BLaER1 (cell line): ENCODE results near the gene TGFBR3.

Source experiments
- H3K27ac ChIP-seq: shearing (Covaris generic); formaldehyde crosslinking; 2 replicates; pipeline ENCODE4 v1.8.1; 2022
- H3K27me3 ChIP-seq: shearing (Covaris generic); formaldehyde crosslinking; 2 replicates; pipeline ENCODE4 v1.8.1; 2022
- H3K36me3 ChIP-seq: shearing (Covaris generic); formaldehyde crosslinking; 2 replicates; pipeline ENCODE4 v1.8.1; 2022
- H3K4me1 ChIP-seq: shearing (Covaris generic); formaldehyde crosslinking; 2 replicates; pipeline ENCODE4 v1.8.1; 2022
- H3K4me2 ChIP-seq: shearing (Covaris generic); formaldehyde crosslinking; 2 replicates; pipeline ENCODE4 v1.8.1; 2022
- H3K4me3 ChIP-seq: shearing (Covaris generic); formaldehyde crosslinking; 2 replicates; pipeline ENCODE4 v1.8.1; 2022
- H3K9ac ChIP-seq: shearing (Covaris generic); formaldehyde crosslinking; 2 replicates; pipeline ENCODE4 v1.8.1; 2022
- H3K9me3 ChIP-seq: shearing (Covaris generic); formaldehyde crosslinking; 2 replicates; pipeline ENCODE4 v1.8.1; 2022
- H4K20me1 ChIP-seq: shearing (Covaris generic); formaldehyde crosslinking; 2 replicates; pipeline ENCODE4 v1.8.1; 2022
- Cebpa-rat ChIP-seq: shearing (Covaris generic); IDR thresholded peaks from 2 replicates; pipeline ENCODE4 v1.8.1; 2022

TGFBR3 gene

DNA sequence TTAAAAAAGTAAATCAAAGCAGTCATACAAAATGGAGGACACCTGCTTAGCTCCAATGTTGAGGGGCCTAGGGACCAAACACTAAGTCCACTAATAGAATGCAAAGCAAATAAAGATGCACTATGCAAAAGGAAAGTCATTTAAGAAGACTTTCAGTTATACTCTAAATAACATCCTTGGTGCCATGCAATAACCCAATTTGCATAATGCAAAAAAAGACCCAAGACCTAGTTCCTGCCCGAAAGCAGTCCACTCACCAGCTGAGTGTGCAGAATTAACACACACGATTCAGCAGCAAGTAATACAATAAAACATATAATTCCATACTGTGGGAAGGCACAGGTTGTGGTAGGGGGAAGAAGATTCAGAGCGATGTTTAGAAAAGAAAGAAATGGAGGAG lies 101.8 kb downstream of the TGFBR3 start:
- H3K4me1 ChIP-seq, result peaks cover 20% of the 10 kb centered on the region
- no peak overlapping the region for H3K4me2 ChIP-seq
- no peak overlapping the region for H3K4me3 ChIP-seq
- no peak overlapping the region for H3K27ac ChIP-seq
- H3K27me3 ChIP-seq, result no peaks in the 10 kb centered on the region
- H3K9ac ChIP-seq, result no peak overlapping the region
- H4K20me1 ChIP-seq, result no peaks in the 10 kb centered on the region
- peaks cover 5% of the 10 kb centered on the region; the same call in 1 of the 2 replicates for H3K9me3 ChIP-seq
- no peaks in the 10 kb centered on the region; the same call in 1 of the 2 replicates for H3K36me3 ChIP-seq
- no peak for TF ChIP-seq Cebpa-rat

DNA sequence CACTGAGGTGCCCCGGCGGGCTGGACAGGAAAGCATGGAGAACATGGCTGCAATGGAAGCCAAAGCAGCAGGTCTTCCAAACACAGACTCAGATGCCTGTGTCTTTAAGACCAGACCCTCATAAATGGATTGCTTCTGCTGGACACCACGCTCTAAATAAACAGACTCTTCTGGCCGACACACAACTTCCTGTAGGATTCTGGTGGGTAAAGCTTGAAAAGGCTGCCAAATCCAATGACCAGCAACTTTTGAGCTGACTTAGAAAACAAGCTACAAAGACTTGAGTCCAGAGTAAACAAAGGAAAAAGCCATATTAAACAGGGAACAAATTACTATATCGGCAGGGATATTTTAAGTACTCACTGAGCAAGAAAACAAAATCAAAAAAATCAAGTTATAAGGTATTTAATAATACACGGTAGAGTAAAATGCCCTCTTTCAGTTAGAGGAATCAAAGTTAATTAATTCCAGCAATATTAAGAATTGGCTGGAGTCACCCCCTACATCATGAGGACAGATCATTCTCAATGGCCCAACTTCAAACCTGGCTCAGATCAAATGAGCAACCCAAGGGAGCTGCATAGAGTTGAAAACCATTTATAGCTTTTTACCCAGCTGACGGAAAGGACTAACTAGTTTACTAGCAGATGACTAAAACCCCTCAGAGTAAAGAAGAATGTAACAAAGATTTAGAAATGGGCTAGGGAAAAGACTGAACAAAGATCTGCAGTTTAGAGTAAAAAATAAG lies 102.4 kb downstream of the TGFBR3 start:
- Histone ChIP-seq H3K36me3 (no peaks in the 10 kb centered on the region; the same call in 1 of the 2 replicates), H3K9ac (no peak overlapping the region), H3K4me3 (no peak overlapping the region), H3K4me1 (peaks cover 14% of the 10 kb centered on the region), H3K9me3 (peaks cover 5% of the 10 kb centered on the region; the same call in 1 of the 2 replicates), H4K20me1 (no peaks in the 10 kb centered on the region), H3K27me3 (no peaks in the 10 kb centered on the region), H3K4me2 (no peak overlapping the region), H3K27ac (no peak overlapping the region)
- TF ChIP-seq Cebpa-rat, result no peak

DNA sequence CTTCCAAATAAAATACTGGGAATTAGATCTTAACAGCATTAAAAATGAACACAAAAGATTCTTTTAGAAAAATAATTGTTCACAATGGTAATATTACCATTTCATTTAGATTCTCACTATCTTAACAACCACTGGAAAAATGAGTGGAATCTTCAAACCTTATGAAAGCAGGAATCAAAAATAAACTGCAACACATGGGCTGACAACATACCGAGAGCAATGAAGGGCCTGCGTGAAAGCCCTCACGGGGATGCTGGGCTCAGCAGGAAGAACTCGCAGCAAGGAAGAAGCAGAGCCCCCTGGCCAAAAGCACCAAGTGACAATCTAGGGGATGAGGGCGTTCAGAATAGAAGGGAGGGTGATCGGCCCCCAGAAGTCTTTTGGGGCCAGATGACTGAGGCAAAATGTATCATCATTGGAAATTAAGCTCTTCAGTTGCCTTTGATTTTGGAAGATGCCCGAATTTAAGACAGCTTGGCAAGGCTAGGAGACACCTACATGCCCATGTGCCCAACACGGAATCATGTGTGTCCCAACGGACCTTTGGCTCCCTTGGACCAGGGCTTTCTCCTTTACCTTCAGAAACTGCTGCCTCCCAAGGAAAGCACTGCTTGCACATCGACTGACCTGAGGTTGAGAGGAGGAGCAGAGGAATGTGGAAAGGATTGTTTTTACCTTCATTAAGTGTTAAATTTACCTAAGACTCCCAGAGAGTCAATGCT lies 103.9 kb downstream of the TGFBR3 start:
- H3K4me3 ChIP-seq, result no peak overlapping the region
- H3K27ac ChIP-seq, result no peak overlapping the region
- no peak for TF ChIP-seq Cebpa-rat

DNA sequence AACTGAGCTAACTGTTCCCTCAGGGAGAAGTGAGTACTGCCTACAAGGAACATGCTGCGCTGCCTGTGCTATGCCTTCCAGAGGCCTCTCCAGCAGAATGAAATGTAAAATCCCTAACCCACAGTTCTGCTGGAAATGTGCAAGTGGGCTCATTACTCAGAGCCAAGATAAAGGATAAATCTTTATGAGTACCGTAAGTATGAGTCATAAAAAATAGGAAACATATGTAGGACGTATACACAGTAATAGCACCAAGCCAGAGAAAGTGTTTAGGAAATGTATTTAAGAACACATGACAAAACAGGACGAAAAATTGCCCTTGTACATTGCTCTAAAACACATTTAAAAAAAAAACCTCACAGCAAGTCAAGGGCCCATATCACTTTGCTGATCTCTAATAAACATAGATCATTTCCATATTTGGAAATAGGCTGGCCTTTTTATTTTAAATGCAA lies 104.6 kb downstream of the TGFBR3 start:
- H3K4me3 ChIP-seq, result no peak overlapping the region
- H3K4me1 ChIP-seq, result no peaks in the 10 kb centered on the region
- no peaks in the 10 kb centered on the region; the same call in 1 of the 2 replicates for H3K36me3 ChIP-seq
- H3K9ac ChIP-seq, result no peak overlapping the region
- H3K4me2 ChIP-seq, result no peak overlapping the region
- no peaks in the 10 kb centered on the region for H4K20me1 ChIP-seq
- H3K27me3 ChIP-seq, result no peaks in the 10 kb centered on the region
- TF ChIP-seq Cebpa-rat, result no peak
- H3K27ac ChIP-seq, result no peak overlapping the region
- H3K9me3 ChIP-seq, result peaks cover 5% of the 10 kb centered on the region; the same call in 1 of the 2 replicates

More for the DNA sequence above, 103.9 kb downstream of the TGFBR3 start:
- Histone ChIP-seq H3K36me3 (no peaks in the 10 kb centered on the region; the same call in 1 of the 2 replicates), H3K9me3 (peaks cover 5% of the 10 kb centered on the region; the same call in 1 of the 2 replicates), H4K20me1 (no peaks in the 10 kb centered on the region), H3K27me3 (no peaks in the 10 kb centered on the region), H3K9ac (no peak overlapping the region), H3K4me2 (no peak overlapping the region), H3K4me1 (no peaks in the 10 kb centered on the region)

DNA sequence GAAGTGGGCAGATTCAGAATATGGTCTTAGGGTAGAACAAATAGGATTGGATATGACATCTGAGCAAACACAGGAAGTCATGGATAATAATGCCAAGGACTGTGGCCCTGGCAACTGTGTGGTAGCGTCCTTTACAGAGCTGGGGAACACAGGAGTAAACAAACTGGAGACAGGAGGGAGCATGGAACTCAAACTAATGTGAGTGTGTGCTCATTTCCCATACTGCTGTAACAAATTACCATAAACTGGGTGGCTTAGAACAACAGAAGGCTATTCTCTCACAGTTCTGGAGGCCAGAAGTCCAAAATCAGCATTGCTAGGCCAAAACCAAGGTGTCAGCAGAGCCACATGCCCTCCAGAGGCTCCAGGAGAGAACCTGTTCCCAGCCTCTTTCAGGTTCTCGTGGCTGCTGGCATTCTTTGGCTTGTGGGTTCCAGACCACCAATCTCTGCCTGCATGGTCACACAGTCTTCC lies 106.4 kb downstream of the TGFBR3 start:
- H3K4me3 ChIP-seq, result no peak overlapping the region
- no peak overlapping the region for H3K9ac ChIP-seq
- no peaks in the 10 kb centered on the region for H3K9me3 ChIP-seq
- no peaks in the 10 kb centered on the region for H4K20me1 ChIP-seq
- H3K4me2 ChIP-seq, result no peak overlapping the region
- TF ChIP-seq Cebpa-rat, result no peak
- no peak overlapping the region for H3K27ac ChIP-seq
- no peaks in the 10 kb centered on the region for H3K27me3 ChIP-seq
- no peaks in the 10 kb centered on the region; the same call in 1 of the 2 replicates for H3K4me1 ChIP-seq
- no peaks in the 10 kb centered on the region for H3K36me3 ChIP-seq

DNA sequence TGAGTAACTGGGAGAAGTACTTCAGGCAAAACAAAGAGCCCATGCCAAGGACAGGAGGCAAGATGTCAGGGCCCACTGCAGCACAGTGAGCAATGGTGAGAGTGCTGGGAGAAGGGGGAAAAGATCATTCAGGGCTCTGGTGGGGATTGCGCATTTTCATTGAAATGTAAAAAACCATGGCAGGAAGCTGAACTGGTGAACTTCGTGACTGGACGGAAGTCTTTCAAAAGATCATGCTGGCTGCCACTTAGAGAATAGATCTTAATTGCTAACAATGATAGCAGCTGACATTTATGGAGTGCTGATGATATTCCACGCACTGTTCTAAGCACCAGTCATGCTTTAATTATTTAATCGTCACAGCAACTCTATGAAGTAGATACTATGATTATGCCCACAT lies 107.0 kb downstream of the TGFBR3 start:
- H3K4me2 ChIP-seq, result no peak overlapping the region
- H3K9ac ChIP-seq, result no peak overlapping the region
- TF ChIP-seq Cebpa-rat, result no peak
- no peaks in the 10 kb centered on the region for H4K20me1 ChIP-seq
- no peaks in the 10 kb centered on the region for H3K27me3 ChIP-seq
- no peaks in the 10 kb centered on the region for H3K36me3 ChIP-seq
- H3K9me3 ChIP-seq, result no peaks in the 10 kb centered on the region
- H3K4me1 ChIP-seq, result no peaks in the 10 kb centered on the region; the same call in 1 of the 2 replicates
- no peak overlapping the region for H3K27ac ChIP-seq
- H3K4me3 ChIP-seq, result no peak overlapping the region

DNA sequence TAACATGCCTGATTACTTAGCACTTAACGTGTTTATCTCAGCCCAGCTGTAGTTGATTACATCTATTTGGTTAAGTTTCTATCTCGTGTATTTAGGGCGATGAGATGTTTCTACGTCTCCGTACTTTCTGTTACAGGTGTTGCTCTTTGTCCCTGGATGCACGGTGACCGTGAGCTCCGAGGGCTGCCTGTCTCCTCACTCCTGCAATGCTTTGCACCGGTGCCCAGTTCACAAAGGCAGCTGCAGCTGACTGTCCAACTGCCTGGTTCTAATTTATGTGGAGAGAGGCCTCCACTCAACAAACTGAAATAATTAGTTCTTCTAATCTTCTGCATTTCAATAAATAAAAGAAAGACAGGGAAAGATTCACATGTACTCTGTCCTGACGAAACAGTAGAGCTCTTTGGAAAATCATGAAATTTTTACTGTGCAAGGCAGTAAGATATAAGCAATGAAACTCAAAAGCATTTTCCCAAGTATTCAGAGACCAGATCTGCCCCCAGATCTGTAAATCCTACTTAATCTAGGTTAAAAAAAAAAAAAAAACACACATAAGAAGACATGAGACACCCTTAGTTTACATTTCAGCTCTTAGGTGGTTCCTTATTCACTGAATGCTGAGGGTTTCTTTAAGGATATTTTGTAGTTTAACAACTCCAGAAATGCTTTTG lies 108.2 kb downstream of the TGFBR3 start:
- Histone ChIP-seq H3K4me1 (no peaks in the 10 kb centered on the region; the same call in 1 of the 2 replicates), H3K27me3 (no peaks in the 10 kb centered on the region), H3K4me2 (no peak overlapping the region), H3K9me3 (no peaks in the 10 kb centered on the region), H3K4me3 (no peak overlapping the region), H4K20me1 (no peaks in the 10 kb centered on the region), H3K27ac (no peak overlapping the region), H3K9ac (no peak overlapping the region), H3K36me3 (no peaks in the 10 kb centered on the region)
- TF ChIP-seq Cebpa-rat, result no peak

DNA sequence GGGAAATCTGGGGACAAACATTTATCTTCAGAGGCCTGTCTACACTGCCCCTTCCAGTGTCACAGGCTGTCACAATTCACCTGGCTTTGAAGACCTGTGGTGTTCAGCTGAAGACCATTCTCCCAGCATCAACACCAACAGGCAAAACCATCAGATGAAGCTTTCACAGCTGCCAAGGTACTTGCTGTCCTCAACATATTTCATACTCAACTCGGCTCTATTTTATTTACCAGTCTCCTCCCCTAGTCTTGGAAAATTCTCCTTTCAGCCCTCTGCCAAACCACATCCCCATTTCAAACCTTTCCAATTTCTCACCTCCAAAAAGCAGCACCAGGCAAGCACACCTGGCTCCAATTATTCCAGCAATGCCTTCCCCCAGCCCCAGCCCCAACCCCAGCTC lies 108.8 kb downstream of the TGFBR3 start:
- no peaks in the 10 kb centered on the region for H3K36me3 ChIP-seq
- no peak for TF ChIP-seq Cebpa-rat
- H3K27me3 ChIP-seq, result no peaks in the 10 kb centered on the region
- H4K20me1 ChIP-seq, result no peaks in the 10 kb centered on the region
- H3K4me3 ChIP-seq, result no peak overlapping the region
- H3K4me2 ChIP-seq, result no peak overlapping the region
- no peaks in the 10 kb centered on the region; the same call in 1 of the 2 replicates for H3K4me1 ChIP-seq
- H3K9ac ChIP-seq, result no peak overlapping the region
- H3K9me3 ChIP-seq, result no peaks in the 10 kb centered on the region
- H3K27ac ChIP-seq, result no peak overlapping the region

DNA sequence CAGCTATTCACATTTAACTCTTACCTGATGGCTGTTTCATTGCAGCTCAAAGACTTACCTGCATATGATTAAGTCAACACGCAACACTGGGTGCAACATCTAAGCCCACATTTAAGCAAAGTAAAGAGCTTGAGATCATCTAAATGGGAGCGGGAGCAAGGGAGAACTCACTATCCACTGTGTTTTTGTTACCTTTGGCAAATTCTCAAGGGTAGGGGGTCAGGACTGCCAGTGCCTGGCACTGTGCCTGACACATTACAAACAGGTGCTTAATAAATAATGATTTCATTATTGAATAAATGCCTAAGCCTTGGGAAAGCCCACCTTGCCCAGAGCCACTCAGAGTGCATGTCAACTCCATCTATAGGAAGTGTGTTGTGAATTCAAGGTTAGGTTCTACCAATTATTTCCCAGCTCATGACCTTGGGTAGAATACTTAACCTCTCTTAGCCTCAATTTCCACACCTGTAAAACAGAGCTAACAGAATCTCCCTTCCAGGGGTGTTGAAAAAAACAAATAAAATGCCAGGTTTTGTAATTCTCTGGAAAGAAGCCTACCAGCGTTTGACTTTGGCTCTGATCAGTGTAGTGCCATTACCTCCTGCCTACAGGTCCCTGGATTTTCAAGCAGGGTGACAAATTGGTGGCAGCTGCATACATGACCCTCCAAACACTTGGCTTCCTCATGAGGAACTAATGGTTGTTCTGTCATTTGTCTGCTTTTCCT lies 109.7 kb downstream of the TGFBR3 start:
- Histone ChIP-seq H3K4me3 (no peak overlapping the region), H3K27me3 (no peaks in the 10 kb centered on the region), H3K36me3 (no peaks in the 10 kb centered on the region), H3K9ac (no peak overlapping the region), H3K27ac (no peak overlapping the region), H3K4me2 (no peak overlapping the region), H3K9me3 (no peaks in the 10 kb centered on the region), H3K4me1 (no peaks in the 10 kb centered on the region; the same call in 1 of the 2 replicates), H4K20me1 (no peaks in the 10 kb centered on the region)
- TF ChIP-seq Cebpa-rat, result no peak
